GM12864 (cell line): ENCODE data around the gene DONSON.

ENCODE experiments used
- DNase-seq: peaks from one replicate; pipeline ENCODE4 v3.0.0-alpha.2; 2011; ENCODE audit warnings: low read depth
- H3K4me3 ChIP-seq: 2 replicates; pipeline ENCODE4 v1.5.1; 2011; ENCODE audit warnings: mild to moderate bottlenecking, low read depth, low read length, control low read depth
- CTCF ChIP-seq: IDR thresholded peaks from 2 replicates; pipeline ENCODE4 v1.5.1; 2011; ENCODE audit warnings: low read depth, mild to moderate bottlenecking, moderate library complexity, low read length, control low read depth, inconsistent platforms; ENCODE audit errors: missing control alignments

The DONSON gene

GRCh38 chr21:33549848-33550771 lies 38.4 kb downstream of the DONSON start:
- TF ChIP-seq CTCF: no peak

GRCh38 chr21:33546086-33546485 lies 42.4 kb downstream of the DONSON start:
- no peak overlapping the region for H3K4me3 ChIP-seq
- TF ChIP-seq CTCF: no peak

More at GRCh38 chr21:33549848-33550771, 38.4 kb downstream of the DONSON start:
- no peak for DNase-seq
- H3K4me3 ChIP-seq: no peak overlapping the region

DNA sequence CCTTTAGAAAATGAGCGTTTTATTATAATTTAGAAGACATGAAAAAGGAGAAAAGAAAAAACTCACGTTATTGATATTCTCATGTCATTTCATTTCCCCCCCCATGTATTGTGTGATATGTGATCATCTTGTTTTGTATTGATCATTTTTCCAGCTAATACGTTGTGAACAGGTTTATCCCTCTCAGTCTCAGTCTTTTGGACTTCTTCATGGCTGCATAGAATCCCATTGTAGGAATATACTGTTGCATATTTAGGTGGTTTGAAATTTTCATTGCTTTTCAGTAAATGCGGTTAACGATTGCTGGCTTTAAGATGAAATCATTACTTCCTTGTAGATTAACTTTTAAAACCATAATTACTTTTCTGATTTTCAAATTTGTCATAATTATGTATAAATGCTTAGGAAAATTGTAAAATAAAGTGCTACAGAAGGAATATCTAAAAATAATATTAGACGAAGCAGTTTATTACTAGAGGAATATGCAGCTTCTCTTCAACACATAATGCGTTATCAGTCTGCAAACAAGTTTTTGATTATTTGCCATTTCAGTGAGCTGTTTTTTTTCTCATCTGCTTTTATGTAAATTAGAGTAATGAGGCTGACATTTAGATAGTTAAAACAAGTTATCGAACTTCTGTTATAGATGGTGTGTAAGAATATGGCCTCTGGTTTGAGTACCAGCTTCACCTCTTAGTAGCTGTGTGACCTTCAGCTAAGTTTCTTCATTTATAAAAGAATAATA lies 43.9 kb downstream of the DONSON start:
- peak overlapping the region; percentile 68 for H3K4me3 ChIP-seq
- TF ChIP-seq CTCF: no peak
- DNase-seq: no peak

More at GRCh38 chr21:33546086-33546485, 42.4 kb downstream of the DONSON start:
- no peak for DNase-seq

- no peak for DNase-seq
- TF ChIP-seq CTCF: no peak
- peak overlapping the region; percentile 68 for H3K4me3 ChIP-seq
These were observed 44.9 kb downstream of the DONSON start for GRCh38 chr21:33543505-33544129.

GRCh38 chr21:33542640-33543504 lies 45.6 kb downstream of the DONSON start, which contains the start of gene SON:
SON (plus strand) TSS chr21:33543038; CDS start chr21:33543093, 55 bp downstream.
- peak; percentile 96 for DNase-seq
- no peak for TF ChIP-seq CTCF

More at GRCh38 chr21:33542640-33543504, 45.6 kb downstream of the DONSON start, which contains the start of gene SON:
- H3K4me3 ChIP-seq: peak within 1 kb of the TSS; percentile 68
